Retinal pigment epithelial cell (primary cell): ENCODE measurements around the gene CDKN3.
"Not testable (repeated sequence)": the region's sequence is repeated elsewhere in the genome, so short reads cannot be mapped to it uniquely, and the experiment has no call there.

ENCODE experiments used
- DNase-seq: peaks from one replicate; pipeline ENCODE4 v3.0.0-alpha.2; 2010; ENCODE audit warnings: low read depth
- H3K4me3 ChIP-seq: 2 replicates; pipeline ENCODE4 v1.5.1; 2011; ENCODE audit warnings: mild to moderate bottlenecking, low read length, control low read depth, moderate library complexity
- CTCF ChIP-seq: conservative IDR thresholded peaks from 2 replicates; pipeline ENCODE4 v1.5.1; 2011; ENCODE audit warnings: low read depth, low read length, control low read depth, inconsistent platforms

The CDKN3 gene

GRCh38 chr14:54440037-54440436 lies 43.2 kb downstream of the CDKN3 start:
- no peak for TF ChIP-seq CTCF
- H3K4me3 ChIP-seq, result peak overlapping the region; percentile 90
- DNase-seq, result no peak

GRCh38 chr14:54440476-54440872 lies 43.7 kb downstream of the CDKN3 start:
- no peak for TF ChIP-seq CTCF
- H3K4me3 ChIP-seq, result peak overlapping the region; percentile 90
- no peak for DNase-seq

GRCh38 chr14:54440873-54441868 lies 44.4 kb downstream of the CDKN3 start, which contains the start of gene CNIH1:
Gene CNIH1, minus strand, starts transcription at chr14:54441374. Its CDS starts 47 bp downstream, at chr14:54441327.
- peak within 1 kb of the TSS; percentile 90 for H3K4me3 ChIP-seq
- DNase-seq, result peak; percentile 73
- peak; percentile 82 for TF ChIP-seq CTCF

- not testable (repeated sequence) for DNase-seq, H3K4me3 ChIP-seq
Measured at GRCh38 chr14:54442961-54443360, 46.2 kb downstream of the CDKN3 start.

GRCh38 chr14:54443981-54444380 lies 47.2 kb downstream of the CDKN3 start:
- no peak for TF ChIP-seq CTCF
- DNase-seq, result no peak
- no peak overlapping the region for H3K4me3 ChIP-seq

GRCh38 chr14:54444681-54445080 lies 47.9 kb downstream of the CDKN3 start:
- DNase-seq, result no peak
- no peak for TF ChIP-seq CTCF
- H3K4me3 ChIP-seq, result no peak overlapping the region

- peak overlapping the region; percentile 3 for H3K4me3 ChIP-seq
- DNase-seq, result peak; percentile 42
- no peak for TF ChIP-seq CTCF
Measured at GRCh38 chr14:54446161-54446693, 49.4 kb downstream of the CDKN3 start.
